ENCODE results near the gene CCL3.
"Not testable (repeated sequence)": the region's sequence is repeated elsewhere in the genome, so short reads cannot be mapped to it uniquely, and the experiment has no call there.

CCL3 gene

DNA sequence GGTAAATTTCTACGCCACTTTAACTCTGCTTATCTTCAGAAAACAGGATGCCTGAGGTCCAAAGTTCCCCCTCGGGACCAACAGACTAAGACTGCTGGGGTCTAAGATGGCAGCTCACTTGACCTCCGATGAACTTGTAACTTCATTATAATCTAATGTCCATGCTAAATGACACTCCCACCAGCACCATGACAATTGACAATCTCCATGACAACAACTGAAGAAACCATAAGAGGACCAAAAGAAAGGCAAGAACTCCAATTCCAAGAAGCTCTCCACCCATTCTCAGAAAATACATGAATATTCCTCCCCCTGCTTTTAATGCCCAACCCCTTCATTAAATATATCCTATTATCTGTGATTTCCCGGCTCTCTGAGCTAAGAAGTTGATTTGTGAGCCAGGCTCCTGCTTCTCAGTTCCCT, 21.1 kb upstream of the CCL3 start:
- DNase-seq (ENCODE audit: low read depth in 1 of 2, low spot score in 1 of 2), result no peak
- in situ Hi-C loops (cut with HindIII; ENCODE audit: low pct_unique_long_range_greater_than_20kb, low sequenced_read_pairs), result no loop called here
- TF ChIP-seq JUND (IDR thresholded peaks at IDR 0.05; ENCODE audit: low read depth), result no peak

- DNase-seq (ENCODE audit: low read depth in 1 of 2, low spot score in 1 of 2); in situ Hi-C loops (cut with HindIII; ENCODE audit: low pct_unique_long_range_greater_than_20kb, low sequenced_read_pairs): not testable (repeated sequence)
These were observed 18.3 kb upstream of the CCL3 start for GRCh38 chr17:36108265-36108664.

- in situ Hi-C loops (cut with HindIII; ENCODE audit: low pct_unique_long_range_greater_than_20kb, low sequenced_read_pairs), result no loop called here
- no peak for TF ChIP-seq JUND (IDR thresholded peaks at IDR 0.05; ENCODE audit: low read depth)
- no peak for DNase-seq (ENCODE audit: low read depth in 1 of 2, low spot score in 1 of 2)
These were observed 17.7 kb upstream of the CCL3 start for GRCh38 chr17:36107660-36108059.

GRCh38 chr17:36106493-36106835, 16.5 kb upstream of the CCL3 start:
- in situ Hi-C loops (cut with HindIII; ENCODE audit: low pct_unique_long_range_greater_than_20kb, low sequenced_read_pairs), result no loop called here
- no peak for DNase-seq (ENCODE audit: low read depth in 1 of 2, low spot score in 1 of 2)
- no peak for TF ChIP-seq JUND (IDR thresholded peaks at IDR 0.05; ENCODE audit: low read depth)

DNA sequence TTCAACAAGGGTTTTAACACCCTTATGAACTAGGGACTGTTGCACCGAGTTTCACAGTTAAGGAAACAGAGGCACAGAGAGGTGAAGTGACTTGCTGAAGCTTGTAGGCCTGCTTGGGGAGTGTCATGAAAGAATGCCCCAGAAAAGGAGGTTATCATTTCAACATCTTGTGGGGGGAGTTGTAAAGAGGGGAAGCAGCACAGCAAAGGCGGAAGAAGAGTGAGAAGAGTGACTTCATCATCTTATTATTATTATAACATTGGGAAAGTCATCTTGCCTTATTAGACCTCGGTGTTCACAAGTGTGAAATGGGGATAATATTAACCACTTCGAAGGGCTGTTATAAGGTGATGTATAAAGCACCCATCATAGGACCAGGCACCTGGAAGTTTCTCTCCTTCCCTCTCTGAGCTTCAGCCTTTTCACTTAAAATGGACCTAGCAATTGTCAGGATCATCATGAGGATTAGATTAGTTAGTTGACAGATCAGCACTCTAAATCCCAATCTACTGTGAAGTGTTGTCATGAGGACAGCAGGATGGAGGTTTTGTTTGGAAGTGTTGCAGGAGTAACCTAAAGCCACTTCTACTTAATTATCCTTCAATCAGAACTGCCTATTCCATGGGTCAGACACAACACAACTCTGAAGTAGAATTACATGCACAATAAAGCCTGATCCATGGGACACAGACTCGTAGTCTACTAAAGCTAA, 16.0 kb upstream of the CCL3 start:
- in situ Hi-C loops (cut with HindIII; ENCODE audit: low pct_unique_long_range_greater_than_20kb, low sequenced_read_pairs), result no loop called here
- no peak for DNase-seq (ENCODE audit: low read depth in 1 of 2, low spot score in 1 of 2)
- no peak for TF ChIP-seq JUND (IDR thresholded peaks at IDR 0.05; ENCODE audit: low read depth)

DNA sequence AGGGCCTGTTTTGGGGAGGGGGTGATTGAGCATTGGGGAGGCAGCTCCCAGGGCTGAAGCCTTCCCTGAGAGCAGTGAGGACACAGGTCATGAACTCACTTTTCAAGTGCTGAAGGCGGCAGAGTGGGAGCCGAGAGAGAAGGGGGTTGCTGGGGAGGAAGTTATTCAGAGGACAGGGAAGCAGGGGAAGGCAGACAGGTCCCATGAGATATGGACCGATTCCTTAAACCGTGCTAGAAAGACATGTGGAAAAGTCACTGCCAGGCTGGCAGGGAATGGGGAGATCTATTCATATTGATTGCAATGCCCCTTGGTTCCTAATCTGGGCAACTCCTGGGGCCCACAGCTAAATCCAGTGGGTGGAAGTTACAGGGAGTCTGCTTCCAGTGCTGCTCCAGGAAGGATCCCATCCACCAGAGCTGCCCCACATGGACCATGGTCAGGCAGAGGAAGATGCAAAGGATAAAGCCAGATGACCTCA, 14.8 kb upstream of the CCL3 start:
- no peak for DNase-seq (ENCODE audit: low read depth in 1 of 2, low spot score in 1 of 2)
- in situ Hi-C loops (cut with HindIII; ENCODE audit: low pct_unique_long_range_greater_than_20kb, low sequenced_read_pairs), result no loop called here
- TF ChIP-seq JUND (IDR thresholded peaks at IDR 0.05; ENCODE audit: low read depth), result no peak

- in situ Hi-C loops (cut with HindIII; ENCODE audit: low pct_unique_long_range_greater_than_20kb, low sequenced_read_pairs); DNase-seq (ENCODE audit: low read depth in 1 of 2, low spot score in 1 of 2): not testable (repeated sequence)
These were observed 14.3 kb upstream of the CCL3 start for GRCh38 chr17:36104246-36104645.

GRCh38 chr17:36103401-36103975, 13.5 kb upstream of the CCL3 start, which contains the start of gene CCL4:
Gene CCL4, plus strand, starts transcription at chr17:36103827. Its CDS starts 79 bp downstream, at chr17:36103906.
- in situ Hi-C loops (cut with HindIII; ENCODE audit: low pct_unique_long_range_greater_than_20kb, low sequenced_read_pairs); DNase-seq (ENCODE audit: low read depth in 1 of 2, low spot score in 1 of 2): not testable (repeated sequence)

DNA sequence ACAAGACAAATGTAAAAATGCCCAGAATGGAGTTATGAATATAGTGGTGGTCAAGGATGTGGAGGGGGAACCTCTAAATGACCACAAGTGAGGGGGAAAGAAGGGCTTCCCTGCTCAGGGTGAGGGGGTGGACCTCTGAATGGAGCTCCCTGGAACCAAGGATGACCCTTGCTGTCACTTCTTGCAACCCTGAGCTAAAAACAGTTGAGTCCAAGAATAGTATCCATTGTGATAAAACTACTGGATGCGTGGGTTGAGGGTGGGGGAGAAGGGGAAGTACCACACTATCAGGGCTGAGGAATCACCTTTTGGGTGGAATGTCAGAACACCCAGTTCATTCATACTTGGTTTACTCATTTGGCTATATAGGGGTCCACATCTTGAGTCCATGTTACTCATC, 9.1 kb upstream of the CCL3 start:
- DNase-seq (ENCODE audit: low read depth in 1 of 2, low spot score in 1 of 2); in situ Hi-C loops (cut with HindIII; ENCODE audit: low pct_unique_long_range_greater_than_20kb, low sequenced_read_pairs): not testable (repeated sequence)

GRCh38 chr17:36095992-36096391, 6.0 kb upstream of the CCL3 start:
- DNase-seq (ENCODE audit: low read depth in 1 of 2, low spot score in 1 of 2), result peak in 1 of 2 experiments; percentile 54
- no peak for TF ChIP-seq JUND (IDR thresholded peaks at IDR 0.05; ENCODE audit: low read depth)
- in situ Hi-C loops (cut with HindIII; ENCODE audit: low pct_unique_long_range_greater_than_20kb, low sequenced_read_pairs), result no loop called here

DNA sequence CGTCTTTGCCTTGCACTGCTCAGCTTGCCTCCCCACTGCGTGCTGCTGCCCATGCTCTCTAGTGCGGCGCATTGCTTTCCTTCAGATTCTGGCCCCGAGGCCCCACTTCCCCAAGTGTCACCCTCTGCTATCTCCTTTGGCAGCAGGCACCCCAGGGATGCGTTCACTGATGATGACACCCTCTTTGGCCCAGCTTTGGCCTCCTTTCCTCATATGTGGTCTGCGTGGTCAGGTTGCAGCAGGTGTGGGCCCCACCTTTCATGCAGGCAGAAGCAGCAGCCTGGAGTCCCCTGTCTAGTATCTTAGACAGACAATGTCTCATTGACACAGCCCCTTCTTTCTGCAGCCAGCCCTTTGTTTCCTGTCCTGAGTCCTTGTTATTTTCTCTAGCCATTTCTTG, 4.8 kb upstream of the CCL3 start:
- in situ Hi-C loops (cut with HindIII; ENCODE audit: low pct_unique_long_range_greater_than_20kb, low sequenced_read_pairs), result no loop called here
- DNase-seq (ENCODE audit: low read depth in 1 of 2, low spot score in 1 of 2), result no peak
- no peak for TF ChIP-seq JUND (IDR thresholded peaks at IDR 0.05; ENCODE audit: low read depth)

DNA sequence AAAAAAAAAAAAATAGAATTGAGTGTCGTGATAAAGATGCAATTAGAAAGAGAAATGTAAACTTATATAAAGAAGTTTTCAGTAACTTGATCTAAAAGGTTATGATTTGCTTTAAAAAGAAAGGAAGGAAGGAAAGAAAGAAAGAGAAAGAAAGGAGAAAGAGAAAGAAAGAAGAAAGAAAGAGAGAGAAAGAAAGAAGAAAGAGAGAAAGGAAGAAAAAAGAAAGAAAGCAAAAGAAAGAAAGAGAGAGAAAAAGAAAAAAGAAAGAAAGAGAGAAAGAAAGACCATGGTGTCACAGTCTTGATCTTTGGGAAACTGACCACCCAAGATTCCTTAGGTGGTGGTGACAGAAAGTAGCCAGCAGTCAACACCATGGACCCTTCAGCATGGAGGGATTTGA, 4.3 kb upstream of the CCL3 start:
- DNase-seq (ENCODE audit: low read depth in 1 of 2, low spot score in 1 of 2), result no peak
- no peak for TF ChIP-seq JUND (IDR thresholded peaks at IDR 0.05; ENCODE audit: low read depth)
- in situ Hi-C loops (cut with HindIII; ENCODE audit: low pct_unique_long_range_greater_than_20kb, low sequenced_read_pairs), result no loop called here

DNA sequence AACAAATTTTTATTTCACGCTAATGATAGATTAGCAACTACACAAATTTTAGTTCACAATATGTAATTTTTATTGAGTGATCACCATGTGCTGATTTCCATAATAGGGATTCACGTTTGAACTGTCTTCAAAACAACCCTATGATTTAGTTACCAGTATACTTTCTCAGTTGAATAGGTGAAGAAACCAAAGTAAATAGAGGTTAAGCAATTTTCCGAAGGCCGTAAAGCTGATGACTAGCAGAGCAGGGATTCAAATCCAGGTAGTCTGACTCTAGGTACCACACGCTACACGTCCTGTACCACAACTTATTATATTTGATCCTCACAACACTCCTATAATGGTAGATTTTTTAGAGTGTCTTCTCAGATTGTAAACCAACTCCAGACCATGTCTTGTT, 2.8 kb upstream of the CCL3 start:
- DNase-seq (ENCODE audit: low read depth in 1 of 2, low spot score in 1 of 2); in situ Hi-C loops (cut with HindIII; ENCODE audit: low pct_unique_long_range_greater_than_20kb, low sequenced_read_pairs): not testable (repeated sequence)

- DNase-seq (ENCODE audit: low read depth in 1 of 2, low spot score in 1 of 2), result no peak
- in situ Hi-C loops (cut with HindIII; ENCODE audit: low pct_unique_long_range_greater_than_20kb, low sequenced_read_pairs), result no loop called here
- no peak for TF ChIP-seq JUND (IDR thresholded peaks at IDR 0.05; ENCODE audit: low read depth)
These were observed 2.3 kb upstream of the CCL3 start for GRCh38 chr17:36092230-36092629.
